Erythroblast (primary cell): ENCODE data around the gene JAK3.

Experiments
- DNase-seq, 2 experiments: peaks; one replicate each; lab custom pipeline; 2025; lab: John Stamatoyannopoulos, UW
- GATA1 ChIP-seq: IDR thresholded peaks from 2 replicates; pipeline ENCODE4 v1.6.1; 2011; ENCODE audit warnings: low read depth, mild to moderate bottlenecking, control low read depth, low read length, moderate library complexity
- POLR2A ChIP-seq: IDR thresholded peaks from 2 replicates; pipeline ENCODE4 v1.6.1; 2011; ENCODE audit warnings: mild to moderate bottlenecking, low read length

Gene JAK3

DNA sequence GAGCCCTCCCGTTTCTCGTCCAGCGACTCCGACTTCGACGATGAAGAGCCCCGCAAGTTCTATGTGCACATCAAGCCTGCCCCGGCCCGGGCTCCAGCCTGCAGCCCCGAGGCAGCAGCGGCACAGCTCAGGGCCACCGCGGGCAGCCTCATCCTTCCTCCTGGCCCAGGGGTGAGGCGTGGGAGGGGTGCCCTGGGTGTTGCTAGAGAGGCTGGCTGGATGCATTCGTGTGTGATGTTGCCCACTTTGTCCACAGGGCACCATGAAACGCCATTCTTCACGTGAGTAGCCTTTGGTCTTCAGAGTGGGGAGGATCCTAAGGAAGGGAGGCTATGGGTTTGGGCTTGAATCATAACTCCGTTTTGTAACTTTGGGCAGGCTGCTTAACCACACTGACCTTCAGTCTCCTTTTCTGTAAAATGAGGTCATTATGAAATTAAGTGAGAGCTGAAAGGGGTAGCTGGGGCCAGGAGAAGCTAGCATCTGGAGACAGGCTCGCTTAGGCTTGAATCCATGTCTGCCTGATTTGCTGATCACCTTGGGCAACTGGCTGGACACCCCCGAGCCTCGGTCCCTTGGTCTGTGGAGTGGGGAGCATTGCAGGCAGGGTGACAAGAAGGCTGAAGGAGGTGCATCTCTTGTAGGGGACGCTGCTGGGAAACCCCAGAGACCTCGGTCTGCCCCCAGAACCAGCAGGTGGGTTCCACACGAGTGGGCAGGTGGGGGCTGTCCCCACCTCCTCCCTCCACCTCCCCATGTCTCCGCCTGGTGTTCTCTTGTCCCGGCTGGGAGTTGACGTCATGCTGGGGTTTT is 71.6 kb downstream of the JAK3 start:
- TF ChIP-seq GATA1 = no peak
- TF ChIP-seq POLR2A = no peak
- DNase-seq = no peak

DNA sequence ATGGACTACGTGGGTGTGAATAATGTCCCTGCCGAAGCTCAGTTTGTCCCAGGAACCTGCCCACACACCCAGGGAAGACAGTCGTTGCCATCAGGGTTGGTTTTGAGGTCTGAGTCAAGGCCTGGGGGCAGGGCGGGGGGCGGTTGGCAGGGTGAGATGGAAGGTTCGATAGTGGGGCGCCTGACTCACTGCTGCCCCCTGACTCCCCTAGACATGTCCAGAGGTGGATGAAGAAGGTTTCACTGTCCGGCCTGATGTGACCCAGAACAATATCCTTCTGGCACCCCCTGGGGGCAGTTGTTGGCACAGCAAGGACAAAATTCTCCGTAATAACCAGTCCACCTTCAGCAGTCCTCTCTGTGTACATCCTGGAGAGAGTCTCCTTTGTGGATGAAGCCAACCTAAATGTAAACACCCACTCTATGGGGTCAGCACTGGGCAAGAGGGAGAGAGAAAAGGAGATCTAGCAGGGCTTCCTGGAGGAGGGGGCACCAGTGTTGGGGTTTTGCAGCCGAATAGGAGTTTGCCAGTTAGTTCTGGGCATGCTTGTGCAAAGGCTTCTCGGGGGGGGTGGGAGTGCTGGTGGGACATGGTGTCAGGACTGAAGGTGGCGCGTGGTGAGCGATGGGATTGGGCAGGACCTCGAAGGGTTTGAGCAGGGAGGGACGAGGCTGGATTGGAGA is 72.4 kb downstream of the JAK3 start:
- TF ChIP-seq GATA1 = no peak
- no peak for TF ChIP-seq POLR2A
- DNase-seq = peak in 1 of 2 experiments; percentile 58
